Uterus (tissue), 4 donors: ENCODE data around the gene ZNF783. TPM values are rescaled to one million over a fixed set of nuclear protein-coding genes. Genes with fewer than 3 reads are reported as not detected.

Experiments used
- DNase-seq, 2 donors: peaks; one replicate each; pipeline ENCODE4 v3.0.0-alpha.2; 2019 to 2020
- H3K27ac ChIP-seq, 2 donors: fragments of 200-600 bp; sonication (generic); 1 replicate in 1 of 2; 2 replicates in 1 of 2; pipeline ENCODE4 v1.5.1; 2016 to 2018
- H3K27me3 ChIP-seq, 2 donors: fragments of 200-600 bp; sonication (generic); one replicate each; pipeline ENCODE4 v1.5.1; 2018 to 2019; ENCODE audit warnings: control low read depth in 1 of 2
- H3K36me3 ChIP-seq, 2 donors: fragments of 200-600 bp; sonication (generic); one replicate each; pipeline ENCODE4 v1.5.1; 2019; ENCODE audit warnings: control low read depth in 1 of 2
- H3K4me1 ChIP-seq, 2 donors: fragments of 200-600 bp; sonication (generic); one replicate each; pipeline ENCODE4 v1.5.1; 2018 to 2019; ENCODE audit warnings: control low read depth in 1 of 2
- H3K4me3 ChIP-seq, 2 donors: fragments of 200-600 bp; sonication (generic); 1 replicate in 1 of 2; 2 replicates in 1 of 2; pipeline ENCODE4 v1.5.1; 2018 to 2019; ENCODE audit warnings: mild to moderate bottlenecking in 1 of 2
- H3K9me3 ChIP-seq, 2 donors: fragments of 200-600 bp; sonication (generic); one replicate each; pipeline ENCODE4 v1.5.1; 2019; ENCODE audit warnings: control low read depth in 1 of 2
- POLR2A ChIP-seq, 2 donors: fragments of 450-650 bp; IDR thresholded peaks; one replicate each; pipeline ENCODE4 v1.6.1; 2016; ENCODE audit warnings: antibody characterized with exemption in 2 of 2, mild to moderate bottlenecking in 1 of 2, moderate library complexity in 1 of 2
- intact Hi-C: fragments of 100-400 bp; cut with DNase I; formaldehyde crosslinking; loops from one replicate; pipeline ENCODE4 v1.15.1; 2023; ENCODE audit warnings: low total_unique reads
- total RNA-seq, 4 donors: library from RNA; depleted of rRNA in 3 of 4; stranded (reverse); fragments of >200 nt in 3 of 4; gene quantifications; one replicate each; pipeline versions ENCODE4 v1.1.0 to v1.2.4, GENCODE V29; 2014 to 2023
- TF ChIP-seq, protein P1 (sequence below), 4 experiments: fragments of 200-600 bp in 2 of 4; fragments of 450-650 bp in 2 of 4; sonication (generic) in 2 of 4; IDR thresholded peaks; one replicate each; pipeline ENCODE4 v1.5.1; 2016 to 2019; ENCODE audit warnings: antibody characterized with exemption in 4 of 4, mild to moderate bottlenecking in 2 of 4, moderate library complexity in 1 of 4
- donor health status: DM: yes; HTN: yes; CAD: no.

Gene ZNF783
- total RNA-seq, 4 donors from 2014 or later, result 2.6 to 26.7 (median 19.3) TPM

DNA sequence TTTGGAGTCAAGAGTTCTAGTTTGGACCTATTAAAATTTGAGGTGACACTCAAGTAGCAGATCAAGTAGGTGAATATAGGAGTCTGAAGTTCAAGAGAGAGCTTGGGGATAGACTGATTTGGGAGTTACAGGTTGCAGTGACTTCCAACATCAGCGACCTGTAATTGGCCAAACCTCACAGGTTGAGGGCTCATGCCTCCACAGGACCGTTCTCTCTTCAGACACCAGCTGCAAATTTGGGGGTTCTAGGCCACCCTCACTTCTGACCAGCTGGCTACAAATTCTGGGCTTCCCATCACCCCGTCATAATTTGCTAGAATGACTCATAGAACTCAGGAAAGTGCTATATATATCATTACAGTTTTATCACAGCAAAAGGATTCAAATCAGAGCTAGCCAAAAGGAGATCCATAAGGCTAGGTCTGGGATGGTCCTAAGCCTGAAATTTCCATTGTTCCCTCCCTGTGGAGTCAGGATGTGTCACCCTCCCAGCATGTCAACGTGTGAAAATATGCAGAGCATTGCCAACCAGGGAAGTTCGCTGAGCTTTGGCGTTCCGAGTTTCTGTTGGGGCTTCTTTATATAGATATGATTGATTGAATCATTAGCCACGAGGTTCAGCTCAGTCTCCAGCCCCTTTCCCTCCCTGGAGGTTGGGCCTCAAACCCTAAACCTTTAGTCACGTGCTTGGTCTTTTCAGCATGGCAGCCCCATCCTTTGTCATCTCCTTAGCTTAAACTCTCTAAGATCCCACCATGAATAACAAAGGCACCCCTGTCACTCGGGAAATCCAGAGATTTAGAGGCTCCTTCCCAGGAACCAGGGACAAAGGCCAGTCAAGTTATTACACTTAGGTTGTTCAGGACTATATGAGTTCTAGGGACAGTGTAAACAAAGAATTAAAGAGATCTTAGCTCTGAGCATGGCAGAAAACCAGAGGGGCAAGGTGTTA, 43.3 kb upstream of the ZNF783 start:
- H3K4me1 ChIP-seq, result no peaks in the 10 kb centered on the region
- H3K4me3 ChIP-seq, result no peak overlapping the region
- no peaks in the 10 kb centered on the region for H3K27me3 ChIP-seq
- intact Hi-C loops, result no loop called here
- TF ChIP-seq, protein P1, sequence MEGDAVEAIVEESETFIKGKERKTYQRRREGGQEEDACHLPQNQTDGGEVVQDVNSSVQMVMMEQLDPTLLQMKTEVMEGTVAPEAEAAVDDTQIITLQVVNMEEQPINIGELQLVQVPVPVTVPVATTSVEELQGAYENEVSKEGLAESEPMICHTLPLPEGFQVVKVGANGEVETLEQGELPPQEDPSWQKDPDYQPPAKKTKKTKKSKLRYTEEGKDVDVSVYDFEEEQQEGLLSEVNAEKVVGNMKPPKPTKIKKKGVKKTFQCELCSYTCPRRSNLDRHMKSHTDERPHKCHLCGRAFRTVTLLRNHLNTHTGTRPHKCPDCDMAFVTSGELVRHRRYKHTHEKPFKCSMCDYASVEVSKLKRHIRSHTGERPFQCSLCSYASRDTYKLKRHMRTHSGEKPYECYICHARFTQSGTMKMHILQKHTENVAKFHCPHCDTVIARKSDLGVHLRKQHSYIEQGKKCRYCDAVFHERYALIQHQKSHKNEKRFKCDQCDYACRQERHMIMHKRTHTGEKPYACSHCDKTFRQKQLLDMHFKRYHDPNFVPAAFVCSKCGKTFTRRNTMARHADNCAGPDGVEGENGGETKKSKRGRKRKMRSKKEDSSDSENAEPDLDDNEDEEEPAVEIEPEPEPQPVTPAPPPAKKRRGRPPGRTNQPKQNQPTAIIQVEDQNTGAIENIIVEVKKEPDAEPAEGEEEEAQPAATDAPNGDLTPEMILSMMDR (IDR thresholded peaks at IDR 0.05), result no peak
- TF ChIP-seq POLR2A (IDR thresholded peaks at IDR 0.05), result no peak
- DNase-seq, result no peak
- H3K27ac ChIP-seq, result no peak overlapping the region
- no peaks in the 10 kb centered on the region for H3K36me3 ChIP-seq
- H3K9me3 ChIP-seq, result no peaks in the 10 kb centered on the region

DNA sequence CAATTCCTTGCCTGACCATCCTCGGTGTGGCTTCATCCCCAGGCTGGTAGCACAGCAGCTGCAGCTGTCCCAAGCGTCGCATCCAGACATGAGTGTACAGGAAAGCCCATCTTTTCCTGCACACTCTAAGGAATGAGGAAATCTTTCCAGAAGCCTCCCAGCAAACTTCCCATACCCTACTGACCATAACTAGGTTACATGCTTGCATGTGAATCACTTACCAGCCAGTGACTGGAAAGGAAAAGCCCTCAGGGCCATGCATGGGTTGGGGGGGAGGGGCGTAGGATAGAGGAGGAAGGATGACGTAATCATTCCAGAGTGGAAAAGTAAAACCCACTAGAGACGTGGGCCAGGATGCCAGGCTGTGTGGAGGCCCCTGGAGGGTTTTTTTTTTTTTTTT, 41.5 kb upstream of the ZNF783 start:
- no peak overlapping the region for H3K4me3 ChIP-seq
- intact Hi-C loops, result no loop called here
- no peak for DNase-seq
- H3K4me1 ChIP-seq, result no peaks in the 10 kb centered on the region
- no peak overlapping the region for H3K27ac ChIP-seq
- H3K9me3 ChIP-seq, result no peaks in the 10 kb centered on the region
- no peaks in the 10 kb centered on the region for H3K36me3 ChIP-seq
- H3K27me3 ChIP-seq, result no peaks in the 10 kb centered on the region
- TF ChIP-seq, protein P1 (IDR thresholded peaks at IDR 0.05), result no peak
- TF ChIP-seq POLR2A (IDR thresholded peaks at IDR 0.05), result no peak

DNA sequence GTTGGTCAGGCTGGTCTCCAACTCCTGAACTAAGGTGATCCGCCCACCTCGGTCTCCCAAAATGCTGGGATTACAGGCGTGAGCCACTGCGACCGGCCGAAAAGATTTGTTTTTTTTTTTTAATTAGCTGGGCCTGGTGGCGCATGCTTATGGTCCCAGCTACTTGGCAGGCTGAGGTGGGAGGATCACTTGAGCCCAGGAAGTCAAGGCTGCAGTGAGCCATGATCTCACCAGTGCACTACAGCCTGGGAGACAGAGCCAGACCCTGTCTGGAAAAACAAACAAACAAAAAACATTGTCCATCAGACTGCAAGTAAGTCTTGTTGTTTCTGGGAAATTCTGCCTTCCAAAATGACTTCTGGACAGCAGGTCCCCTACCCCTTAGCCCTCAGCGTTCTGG, 38.8 kb upstream of the ZNF783 start:
- Histone ChIP-seq H3K36me3 (no peaks in the 10 kb centered on the region), H3K27me3 (no peaks in the 10 kb centered on the region), H3K27ac (no peak overlapping the region), H3K4me1 (no peaks in the 10 kb centered on the region), H3K9me3 (no peaks in the 10 kb centered on the region), H3K4me3 (no peak overlapping the region)
- DNase-seq, result no peak
- no peak for TF ChIP-seq POLR2A (IDR thresholded peaks at IDR 0.05)
- TF ChIP-seq, protein P1 (IDR thresholded peaks at IDR 0.05), result no peak
- intact Hi-C loops, result no loop called here

DNA sequence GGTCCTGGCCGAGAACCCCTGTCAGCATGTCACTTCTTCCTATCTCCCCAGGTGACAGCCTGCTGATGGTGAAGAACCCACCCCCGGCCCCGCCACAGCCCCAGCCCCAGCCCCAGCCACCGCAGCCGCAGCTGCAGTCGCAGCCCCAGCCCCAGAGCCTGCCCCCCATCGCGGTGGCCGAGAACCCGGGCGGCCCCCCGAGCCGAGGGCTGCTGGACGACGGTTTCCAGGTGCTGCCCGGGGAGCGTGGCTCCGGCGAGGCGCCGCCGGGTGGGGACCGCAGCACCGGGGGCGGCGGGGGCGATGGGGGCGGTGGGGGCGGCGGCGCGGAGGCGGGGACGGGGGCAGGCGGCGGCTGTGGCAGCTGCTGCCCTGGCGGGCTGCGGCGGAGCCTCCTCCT, 38.2 kb upstream of the ZNF783 start:
- H3K4me1 ChIP-seq, result no peaks in the 10 kb centered on the region
- no peak overlapping the region for H3K27ac ChIP-seq
- no peak for TF ChIP-seq POLR2A (IDR thresholded peaks at IDR 0.05)
- TF ChIP-seq, protein P1 (IDR thresholded peaks at IDR 0.05), result no peak
- H3K9me3 ChIP-seq, result no peaks in the 10 kb centered on the region
- H3K36me3 ChIP-seq, result no peaks in the 10 kb centered on the region
- intact Hi-C loops, result no loop called here
- DNase-seq, result no peak
- H3K27me3 ChIP-seq, result no peaks in the 10 kb centered on the region
- no peak overlapping the region for H3K4me3 ChIP-seq

DNA sequence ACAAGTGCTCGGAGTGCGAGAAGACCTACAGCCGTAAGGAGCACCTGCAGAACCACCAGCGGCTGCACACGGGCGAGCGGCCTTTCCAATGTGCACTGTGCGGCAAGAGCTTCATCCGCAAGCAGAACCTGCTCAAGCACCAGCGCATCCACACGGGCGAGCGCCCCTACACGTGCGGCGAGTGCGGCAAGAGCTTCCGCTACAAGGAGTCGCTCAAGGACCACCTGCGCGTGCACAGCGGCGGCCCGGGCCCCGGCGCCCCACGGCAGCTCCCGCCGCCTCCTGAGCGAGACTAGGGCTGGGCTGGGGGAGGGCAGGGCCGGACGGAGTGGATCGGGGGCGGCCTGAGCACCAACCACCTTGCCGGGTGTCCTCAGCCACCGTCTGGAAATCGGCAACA, 37.6 kb upstream of the ZNF783 start:
- Histone ChIP-seq H3K36me3 (no peaks in the 10 kb centered on the region), H3K4me1 (no peaks in the 10 kb centered on the region), H3K27me3 (no peaks in the 10 kb centered on the region), H3K4me3 (no peak overlapping the region), H3K9me3 (no peaks in the 10 kb centered on the region), H3K27ac (no peak overlapping the region)
- DNase-seq, result no peak
- no peak for TF ChIP-seq POLR2A (IDR thresholded peaks at IDR 0.05)
- TF ChIP-seq, protein P1 (IDR thresholded peaks at IDR 0.05), result no peak
- intact Hi-C loops, result no loop called here
